ENCODE measurements around the gene GABRG3.

Gene GABRG3

DNA sequence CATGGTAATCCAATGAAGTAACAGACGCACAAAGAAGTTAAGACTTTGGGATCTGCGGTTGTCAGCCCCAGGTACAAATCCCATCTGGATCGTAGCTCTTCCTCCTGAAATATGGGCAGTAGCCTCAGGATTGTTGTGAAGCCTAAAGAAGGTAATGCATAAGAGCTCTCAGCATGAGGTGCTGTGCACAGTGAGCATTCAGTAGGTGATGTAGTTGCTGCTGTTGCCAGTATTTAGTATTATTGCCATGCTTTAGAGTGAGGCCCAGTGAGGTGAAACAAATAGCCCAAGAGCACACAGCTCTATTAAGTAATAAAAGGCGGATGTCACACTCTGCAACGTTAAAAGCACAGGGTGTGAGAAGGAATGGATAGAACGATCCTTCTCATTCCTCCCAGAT is 225.7 kb downstream of the GABRG3 start:
- Mint-ChIP-seq H3K27ac (no peak overlapping the region), H3K36me3 (no peaks in the 10 kb centered on the region), H3K4me1 (no peaks in the 10 kb centered on the region), H3K4me3 (no peak overlapping the region), H3K9me3 (peaks cover 16% of the 10 kb centered on the region)
- ATAC-seq (no peak), DNase-seq (ENCODE audit: low spot score in 2 of 2) (no peak)

DNA sequence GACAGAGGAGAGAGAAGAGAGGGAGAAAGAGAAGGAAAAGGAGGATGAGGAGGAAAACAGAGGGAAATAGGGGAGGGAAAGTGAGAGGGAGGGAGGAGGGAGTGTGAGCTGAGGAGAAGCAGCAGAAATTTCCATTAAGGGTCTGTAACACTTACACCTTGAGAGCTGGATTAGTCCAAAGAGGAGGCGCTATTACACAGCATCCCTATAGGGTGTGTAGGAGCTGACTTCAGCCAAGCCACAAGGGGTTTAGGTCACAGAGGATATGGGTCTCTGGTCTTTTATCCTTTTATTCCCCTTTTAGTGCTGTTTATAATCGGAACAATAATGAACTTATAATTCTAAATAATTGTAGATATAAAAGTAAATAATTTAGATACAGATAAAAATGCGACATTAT is 230.4 kb downstream of the GABRG3 start:
- Mint-ChIP-seq H3K36me3 (no peaks in the 10 kb centered on the region), H3K4me3 (no peak overlapping the region), H3K4me1 (no peaks in the 10 kb centered on the region), H3K9me3 (peaks cover 16% of the 10 kb centered on the region), H3K27ac (no peak overlapping the region)
- DNase-seq (ENCODE audit: low spot score in 2 of 2) (no peak), ATAC-seq (no peak)

DNA sequence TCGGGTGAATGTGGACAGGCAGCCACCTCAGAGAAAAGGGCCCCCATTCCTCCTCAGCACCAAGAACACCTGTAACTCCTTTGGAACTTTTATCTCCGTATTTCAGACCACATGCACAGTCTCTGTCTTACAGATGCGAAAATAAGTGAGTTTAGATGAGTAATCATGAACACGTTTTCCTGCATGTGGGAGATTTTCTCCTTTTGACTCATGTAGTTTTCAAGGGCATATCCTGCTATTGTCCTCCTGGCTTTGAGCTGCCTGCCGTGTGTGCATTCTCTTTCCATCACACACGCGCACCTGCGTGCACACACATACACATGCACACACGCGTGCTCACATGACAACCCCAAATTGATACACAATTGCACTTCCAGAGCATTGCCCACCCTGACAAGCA is 239.2 kb downstream of the GABRG3 start:
- Mint-ChIP-seq H3K36me3 (no peaks in the 10 kb centered on the region), H3K9me3 (peaks cover 18% of the 10 kb centered on the region), H3K4me1 (no peaks in the 10 kb centered on the region), H3K4me3 (no peak overlapping the region), H3K27ac (no peak overlapping the region)
- DNase-seq (ENCODE audit: low spot score in 2 of 2) = no peak
- ATAC-seq = no peak

DNA sequence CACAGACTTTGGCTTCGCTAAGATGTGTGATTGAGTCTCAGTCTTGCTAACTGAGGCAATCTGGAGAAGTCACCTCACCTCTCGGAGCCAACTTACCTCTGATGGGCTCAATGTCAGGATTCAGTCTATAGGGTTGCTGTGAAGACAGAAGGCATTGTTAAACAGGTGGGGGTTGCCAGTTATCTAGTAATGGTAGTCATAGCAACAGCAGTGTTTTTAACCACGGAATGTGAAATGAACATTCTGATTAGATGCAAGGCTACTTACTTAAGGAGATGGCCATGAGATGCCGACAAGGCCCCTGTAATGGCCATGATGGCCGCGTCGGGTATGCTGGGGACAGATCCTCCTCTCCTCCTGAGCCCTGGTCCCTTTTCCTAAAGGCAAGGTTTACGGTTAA is 243.1 kb downstream of the GABRG3 start:
- H3K4me1 Mint-ChIP-seq = no peaks in the 10 kb centered on the region
- H3K36me3 Mint-ChIP-seq = no peaks in the 10 kb centered on the region
- no peak overlapping the region for H3K27ac Mint-ChIP-seq
- DNase-seq (ENCODE audit: low spot score in 2 of 2) (no peak), ATAC-seq (no peak)
- peaks cover 15% of the 10 kb centered on the region for H3K9me3 Mint-ChIP-seq
- no peak overlapping the region for H3K4me3 Mint-ChIP-seq

DNA sequence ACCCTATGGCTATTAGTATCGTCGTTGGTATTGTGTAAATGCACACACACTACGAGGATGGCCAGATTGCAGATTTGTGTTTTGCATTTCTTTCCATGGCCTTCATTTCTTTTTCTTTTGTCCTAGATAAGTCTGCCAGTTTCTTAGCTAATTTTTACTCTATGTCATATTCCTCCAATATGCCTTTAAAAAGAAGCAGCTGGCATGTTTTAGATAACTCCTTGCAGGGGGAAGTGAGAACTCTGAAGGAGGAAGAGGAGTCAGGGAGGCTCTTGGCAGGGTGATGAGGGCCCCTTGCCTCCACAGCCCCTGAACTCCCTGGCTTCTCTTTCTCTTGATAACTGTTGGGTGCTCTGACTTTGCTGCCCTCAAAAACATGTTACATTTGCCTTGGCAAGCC is 244.0 kb downstream of the GABRG3 start:
- peaks cover 15% of the 10 kb centered on the region for H3K9me3 Mint-ChIP-seq
- no peak for DNase-seq (ENCODE audit: low spot score in 2 of 2)
- no peak overlapping the region for H3K27ac Mint-ChIP-seq
- no peaks in the 10 kb centered on the region for H3K4me1 Mint-ChIP-seq
- no peaks in the 10 kb centered on the region for H3K36me3 Mint-ChIP-seq
- H3K4me3 Mint-ChIP-seq = no peak overlapping the region
- no peak for ATAC-seq

DNA sequence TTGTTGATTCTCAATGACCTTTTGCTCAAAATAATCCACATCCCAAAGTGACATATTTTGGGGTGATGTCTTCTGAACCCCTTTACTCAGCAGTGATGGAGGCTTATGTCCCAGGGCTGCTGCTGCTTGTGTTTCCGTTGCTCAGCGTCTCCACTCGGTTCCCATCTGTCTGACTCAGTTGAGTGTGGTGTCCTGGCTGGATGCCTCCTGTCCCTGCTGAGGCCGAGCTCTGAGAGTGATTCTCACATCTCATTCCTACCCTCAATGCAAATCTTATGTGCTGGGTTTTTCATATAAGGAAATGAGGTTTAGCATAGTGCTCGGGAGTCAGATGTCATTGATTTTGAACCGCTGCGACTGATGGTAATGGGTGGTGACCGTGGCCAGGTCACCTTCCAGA is 247.4 kb downstream of the GABRG3 start:
- Mint-ChIP-seq H3K9me3 (peaks cover 11% of the 10 kb centered on the region), H3K4me3 (no peak overlapping the region), H3K36me3 (no peaks in the 10 kb centered on the region), H3K27ac (no peak overlapping the region), H3K4me1 (no peaks in the 10 kb centered on the region)
- no peak for ATAC-seq
- DNase-seq (ENCODE audit: low spot score in 2 of 2) = no peak

DNA sequence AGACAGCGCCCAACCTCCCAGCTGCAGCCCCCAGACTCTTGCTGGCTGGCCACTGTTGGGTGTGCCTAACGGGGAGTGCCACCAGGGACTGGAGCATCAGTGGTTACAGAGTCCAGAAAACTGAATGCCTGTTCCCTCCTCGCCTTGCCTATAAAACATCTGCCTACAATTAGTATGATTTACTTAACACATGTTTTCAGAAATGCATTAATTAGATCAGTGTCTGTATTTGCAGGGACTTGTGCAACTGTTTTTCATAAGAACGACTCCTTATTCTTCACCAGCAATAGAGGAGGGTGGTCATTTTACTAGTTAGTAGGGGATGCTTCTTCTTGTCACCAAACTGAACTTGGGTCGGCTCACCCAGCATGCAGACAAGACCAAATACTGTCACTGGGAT is 248.7 kb downstream of the GABRG3 start:
- peaks cover 11% of the 10 kb centered on the region for H3K9me3 Mint-ChIP-seq
- H3K4me3 Mint-ChIP-seq = no peak overlapping the region
- no peaks in the 10 kb centered on the region for H3K36me3 Mint-ChIP-seq
- no peak overlapping the region for H3K27ac Mint-ChIP-seq
- no peaks in the 10 kb centered on the region for H3K4me1 Mint-ChIP-seq
- DNase-seq (ENCODE audit: low spot score in 2 of 2) (no peak), ATAC-seq (no peak)

DNA sequence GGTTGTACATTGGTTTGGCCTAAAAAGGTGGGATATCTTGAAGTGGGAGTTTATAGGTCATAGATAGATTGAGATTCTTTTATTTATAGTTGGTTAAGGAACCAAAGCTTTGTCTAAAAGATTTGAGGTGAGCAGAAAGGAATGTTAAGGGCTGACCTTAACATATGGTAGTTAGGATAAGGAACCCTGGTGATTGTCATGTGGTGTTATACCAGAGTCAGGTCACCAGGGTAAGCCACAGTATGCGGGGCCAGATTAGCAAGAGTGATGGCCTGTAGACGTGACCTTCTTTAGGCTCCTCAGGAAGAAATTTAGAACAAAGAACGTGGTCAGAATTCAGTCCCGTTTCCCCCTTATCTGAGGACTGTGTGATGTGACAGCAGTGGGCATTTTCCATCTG is 249.2 kb downstream of the GABRG3 start:
- H3K27ac Mint-ChIP-seq = no peak overlapping the region
- DNase-seq (ENCODE audit: low spot score in 2 of 2) (no peak), ATAC-seq (no peak)
- H3K4me3 Mint-ChIP-seq = no peak overlapping the region
- H3K4me1 Mint-ChIP-seq = no peaks in the 10 kb centered on the region
- peaks cover 10% of the 10 kb centered on the region for H3K9me3 Mint-ChIP-seq
- H3K36me3 Mint-ChIP-seq = no peaks in the 10 kb centered on the region

DNA sequence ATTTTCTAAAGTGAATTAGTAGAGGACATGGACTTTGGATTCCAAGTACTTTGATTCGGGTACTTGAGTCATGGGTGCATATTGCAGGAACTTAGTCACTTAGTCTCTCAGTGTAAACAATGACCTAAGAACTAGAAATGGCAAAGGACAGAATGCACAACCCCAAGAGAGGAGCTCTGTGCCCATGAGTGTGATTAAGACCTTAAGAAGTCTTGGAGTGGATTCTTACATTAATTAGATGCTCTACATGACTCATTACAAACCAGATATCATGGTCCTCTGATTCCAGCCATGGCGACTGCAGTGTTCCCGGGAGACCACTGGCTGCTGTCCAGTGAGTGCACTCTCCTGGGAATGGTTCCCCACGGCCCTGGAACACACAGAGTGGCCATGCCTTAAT is 251.5 kb downstream of the GABRG3 start:
- Mint-ChIP-seq H3K27ac (no peak overlapping the region), H3K4me1 (no peaks in the 10 kb centered on the region), H3K9me3 (peaks cover 11% of the 10 kb centered on the region), H3K36me3 (no peaks in the 10 kb centered on the region), H3K4me3 (no peak overlapping the region)
- DNase-seq (ENCODE audit: low spot score in 2 of 2) = no peak
- no peak for ATAC-seq

DNA sequence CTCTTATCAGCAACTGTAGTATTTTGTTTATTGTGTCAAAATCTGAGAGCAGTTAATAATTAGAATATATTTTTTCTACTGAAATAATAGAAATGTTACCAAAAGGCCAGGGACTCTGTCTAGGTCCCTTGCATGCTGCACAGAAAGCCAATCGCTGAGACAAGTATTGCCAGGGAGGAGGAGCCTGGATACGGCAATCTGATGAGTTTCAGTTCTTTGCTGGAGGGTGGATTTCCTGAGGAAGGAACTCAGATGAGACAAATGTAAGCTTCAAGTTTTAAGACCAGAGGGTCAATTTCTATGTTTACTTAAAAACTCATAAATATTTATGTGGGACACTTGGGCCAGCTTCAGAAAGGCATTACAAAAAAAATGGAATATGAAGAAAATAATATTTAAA is 252.2 kb downstream of the GABRG3 start:
- H3K27ac Mint-ChIP-seq = no peak overlapping the region
- ATAC-seq (no peak), DNase-seq (ENCODE audit: low spot score in 2 of 2) (no peak)
- H3K36me3 Mint-ChIP-seq = no peaks in the 10 kb centered on the region
- no peaks in the 10 kb centered on the region for H3K4me1 Mint-ChIP-seq
- H3K9me3 Mint-ChIP-seq = peaks cover 9% of the 10 kb centered on the region
- no peak overlapping the region for H3K4me3 Mint-ChIP-seq

DNA sequence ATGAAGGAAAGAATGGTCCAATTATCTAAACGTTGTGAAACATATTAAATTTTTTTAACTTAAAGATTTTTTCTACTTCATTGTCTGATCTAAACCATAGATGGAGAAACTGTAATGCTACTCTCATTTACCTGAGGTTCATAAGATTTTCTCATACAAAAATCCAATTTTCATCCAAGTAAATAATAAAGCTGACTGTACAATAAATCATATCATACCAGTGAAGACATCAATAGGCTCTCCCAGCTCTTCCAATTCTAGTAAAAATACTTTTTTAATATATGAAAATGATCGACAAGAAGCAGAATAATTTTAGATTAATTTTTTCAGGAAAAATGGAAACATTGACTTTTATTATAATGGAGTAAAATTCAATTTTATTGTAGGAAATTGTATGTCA is 260.8 kb downstream of the GABRG3 start:
- H3K9me3 Mint-ChIP-seq = peaks cover 5% of the 10 kb centered on the region
- no peak overlapping the region for H3K4me3 Mint-ChIP-seq
- no peak overlapping the region for H3K27ac Mint-ChIP-seq
- no peak for ATAC-seq
- DNase-seq (ENCODE audit: low spot score in 2 of 2) = no peak
- H3K36me3 Mint-ChIP-seq = no peaks in the 10 kb centered on the region
- H3K4me1 Mint-ChIP-seq = no peaks in the 10 kb centered on the region

DNA sequence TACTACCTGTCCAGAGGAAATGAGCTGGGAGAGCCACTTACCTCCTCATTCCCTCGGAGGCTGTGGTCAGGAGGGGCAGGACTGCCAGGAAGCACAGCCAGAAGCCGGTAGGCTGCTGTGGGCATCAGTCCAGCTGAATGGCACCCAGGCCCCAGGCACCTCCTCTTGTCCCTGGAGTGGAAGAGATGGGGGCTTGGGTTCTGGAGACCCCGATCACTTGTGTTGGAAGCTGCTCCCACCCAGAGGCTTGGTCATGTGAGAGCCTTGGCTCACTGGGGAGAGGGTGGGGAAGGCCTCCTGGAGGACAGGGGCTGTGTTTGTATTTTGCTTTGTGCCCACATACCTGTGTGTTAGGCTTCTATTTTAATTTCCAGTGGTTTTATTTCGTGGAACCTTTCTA is 261.9 kb downstream of the GABRG3 start:
- H3K4me3 Mint-ChIP-seq = no peak overlapping the region
- peaks cover 5% of the 10 kb centered on the region for H3K9me3 Mint-ChIP-seq
- H3K36me3 Mint-ChIP-seq = no peaks in the 10 kb centered on the region
- no peak for ATAC-seq
- no peak overlapping the region for H3K27ac Mint-ChIP-seq
- no peaks in the 10 kb centered on the region for H3K4me1 Mint-ChIP-seq
- DNase-seq (ENCODE audit: low spot score in 2 of 2) = no peak

DNA sequence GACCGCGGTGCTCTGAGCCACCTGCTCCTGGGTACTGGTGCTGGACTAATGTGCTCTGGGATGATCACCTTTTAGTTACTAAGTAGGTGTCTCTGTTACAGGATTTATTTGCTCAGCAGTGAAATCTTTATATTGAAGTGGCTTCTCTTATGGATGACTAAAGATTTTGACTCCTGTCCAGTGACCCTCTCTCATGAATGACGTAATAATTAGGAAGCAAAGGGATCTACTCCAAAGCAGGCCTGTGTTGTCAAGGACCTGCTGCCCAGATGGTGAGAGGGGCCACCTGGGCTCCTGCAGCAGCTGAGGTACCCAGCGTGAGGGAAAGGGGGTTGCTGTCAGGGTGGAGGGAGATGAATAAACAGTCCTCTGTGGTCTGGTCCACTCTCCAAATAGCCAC is 263.6 kb downstream of the GABRG3 start:
- no peak for ATAC-seq
- Mint-ChIP-seq H3K4me3 (no peak overlapping the region), H3K4me1 (no peaks in the 10 kb centered on the region), H3K36me3 (no peaks in the 10 kb centered on the region), H3K9me3 (peaks cover 8% of the 10 kb centered on the region), H3K27ac (no peak overlapping the region)
- DNase-seq (ENCODE audit: low spot score in 2 of 2) = no peak

DNA sequence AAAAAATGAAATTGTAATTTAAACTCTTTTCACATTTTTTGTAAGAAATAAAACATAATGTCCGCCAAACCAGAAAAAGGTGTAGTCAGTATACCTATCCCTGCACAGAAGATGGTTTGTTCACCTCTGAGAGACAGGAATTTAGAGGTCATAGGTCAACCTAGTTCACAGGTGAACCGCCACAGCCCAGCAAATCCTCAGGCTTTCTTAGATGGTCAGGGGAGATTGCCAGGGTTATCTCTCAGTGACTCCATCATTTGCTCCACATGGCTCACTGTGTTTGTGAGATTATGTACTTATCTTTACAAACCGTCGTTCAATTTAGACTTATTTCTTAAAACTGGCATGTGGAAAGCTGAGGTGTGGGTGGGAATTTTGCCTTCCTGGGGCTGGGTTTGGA is 264.2 kb downstream of the GABRG3 start:
- no peak for ATAC-seq
- Mint-ChIP-seq H3K27ac (no peak overlapping the region), H3K9me3 (peaks cover 5% of the 10 kb centered on the region), H3K36me3 (no peaks in the 10 kb centered on the region), H3K4me3 (no peak overlapping the region), H3K4me1 (no peaks in the 10 kb centered on the region)
- DNase-seq (ENCODE audit: low spot score in 2 of 2) = no peak

DNA sequence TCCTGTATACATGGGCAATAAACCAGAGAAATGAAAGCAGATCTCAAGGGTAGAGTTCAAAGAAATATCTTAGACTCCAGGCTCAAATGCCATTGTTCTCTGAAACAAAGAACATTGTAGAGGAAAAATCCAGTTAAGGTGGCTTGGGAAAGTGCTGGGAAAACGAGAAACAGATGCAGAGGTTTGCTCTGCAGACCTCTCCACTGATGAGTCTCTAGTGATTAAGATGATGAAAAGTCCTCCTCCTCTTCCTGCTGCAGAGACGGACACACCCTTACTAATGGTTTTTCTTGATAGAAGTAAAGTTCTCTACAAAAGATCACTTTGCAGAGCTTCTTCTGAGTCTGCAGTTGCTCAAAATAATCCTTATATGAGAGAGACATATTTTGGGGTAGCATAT is 264.7 kb downstream of the GABRG3 start:
- Mint-ChIP-seq H3K4me3 (no peak overlapping the region), H3K27ac (no peak overlapping the region), H3K9me3 (peaks cover 5% of the 10 kb centered on the region), H3K36me3 (no peaks in the 10 kb centered on the region), H3K4me1 (no peaks in the 10 kb centered on the region)
- DNase-seq (ENCODE audit: low spot score in 2 of 2) (no peak), ATAC-seq (no peak)

DNA sequence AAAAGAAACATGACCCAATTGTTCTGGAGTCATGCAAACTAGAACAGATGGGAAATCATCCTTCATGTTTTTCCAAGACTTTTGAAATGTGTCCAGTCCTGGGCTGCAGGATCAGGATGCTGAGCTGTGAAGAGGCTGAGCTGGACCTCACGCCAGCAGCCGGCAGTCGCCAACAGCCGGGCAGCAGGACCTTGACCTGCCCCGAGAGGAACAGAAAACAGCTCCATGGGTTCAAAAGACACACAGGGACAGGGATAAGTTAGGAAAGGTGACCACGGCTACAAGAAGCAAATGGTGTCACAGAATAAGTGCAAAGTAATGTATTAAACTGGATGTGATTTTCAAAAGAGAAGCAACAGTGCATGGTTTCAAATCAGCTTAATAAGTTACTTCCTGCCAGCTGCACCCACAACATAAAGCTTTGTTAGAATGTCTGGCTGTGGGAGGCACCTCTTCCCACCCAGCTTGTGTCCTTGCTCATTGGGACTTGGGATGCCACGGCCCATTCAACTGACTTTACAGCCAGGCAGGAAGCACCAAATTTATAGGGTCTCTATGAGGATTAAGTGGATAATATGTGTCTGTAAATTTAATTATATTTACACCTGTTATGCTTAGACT is 266.4 kb downstream of the GABRG3 start:
- no peak for ATAC-seq
- Mint-ChIP-seq H3K4me1 (no peaks in the 10 kb centered on the region), H3K36me3 (no peaks in the 10 kb centered on the region), H3K27ac (no peak overlapping the region), H3K9me3 (peaks cover 3% of the 10 kb centered on the region), H3K4me3 (no peak overlapping the region)
- DNase-seq (ENCODE audit: low spot score in 2 of 2) = no peak

DNA sequence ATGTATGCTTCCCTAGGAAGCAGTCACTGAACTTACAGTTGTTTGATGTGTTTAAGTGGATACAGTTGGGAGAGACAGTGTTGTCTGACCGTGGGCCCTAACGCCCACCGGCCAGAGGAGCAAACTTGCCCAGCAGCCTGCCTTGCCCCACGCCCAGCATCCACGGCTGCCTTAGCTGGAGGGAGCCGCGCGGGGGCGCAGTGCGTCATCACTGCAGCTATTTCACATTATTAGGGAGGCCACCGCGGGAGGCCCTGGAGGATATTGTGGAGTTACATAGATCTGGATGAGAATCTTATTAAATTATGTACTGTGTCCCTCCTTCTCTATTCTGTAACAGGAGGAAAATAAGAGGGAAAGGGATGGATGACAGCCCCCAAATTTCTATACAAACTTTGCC is 267.2 kb downstream of the GABRG3 start:
- no peaks in the 10 kb centered on the region for H3K36me3 Mint-ChIP-seq
- ATAC-seq (no peak), DNase-seq (ENCODE audit: low spot score in 2 of 2) (no peak)
- H3K9me3 Mint-ChIP-seq = peaks cover 5% of the 10 kb centered on the region
- no peak overlapping the region for H3K27ac Mint-ChIP-seq
- no peaks in the 10 kb centered on the region for H3K4me1 Mint-ChIP-seq
- H3K4me3 Mint-ChIP-seq = no peak overlapping the region

All from stimulated activated effector memory CD8-positive, alpha-beta T cell treated with anti-CD3 and anti-CD28 coated beads, Interleukin-12 subunit alpha, Interleukin-12 subunit beta, amount 100 ng/mL, for 72 hours (primary cell).